Measurements from ENCODE around the gene PIEZO2.

DNA sequence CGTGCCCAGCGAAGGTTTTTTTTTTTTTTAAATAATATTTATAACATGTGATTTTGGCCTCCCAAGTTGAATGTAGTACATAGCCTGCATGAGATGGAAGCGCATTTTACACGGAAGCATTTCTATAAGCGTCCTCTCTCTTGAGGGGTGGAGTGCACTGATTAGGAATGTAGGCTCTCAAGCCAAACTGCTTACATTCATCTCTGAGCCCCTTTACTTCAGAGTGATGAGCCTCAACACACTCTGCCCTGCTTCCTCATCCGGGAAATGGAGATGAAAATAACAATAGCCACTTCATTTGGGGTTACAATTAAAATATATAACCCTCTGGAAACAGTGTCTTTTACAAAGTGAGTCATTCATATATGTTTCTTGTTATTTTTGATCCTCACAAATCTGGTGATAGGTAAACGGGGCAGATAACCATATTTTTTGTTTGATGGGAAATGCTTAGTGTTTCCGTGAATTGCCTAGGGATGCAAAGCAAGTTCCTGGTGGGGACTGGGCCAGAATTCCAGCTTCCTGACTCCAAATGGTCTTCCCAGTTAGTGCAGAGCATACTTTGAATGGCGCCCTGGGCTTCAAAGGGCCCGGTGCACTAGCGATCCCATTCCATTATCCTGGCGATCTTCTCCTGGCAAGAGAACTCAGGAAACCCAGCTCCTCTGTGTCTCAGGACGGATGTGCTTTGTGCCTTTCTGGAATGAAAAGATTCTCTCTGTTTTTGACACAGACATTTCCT, 124.3 kb downstream of the PIEZO2 start:
- TF ChIP-seq, protein P1, sequence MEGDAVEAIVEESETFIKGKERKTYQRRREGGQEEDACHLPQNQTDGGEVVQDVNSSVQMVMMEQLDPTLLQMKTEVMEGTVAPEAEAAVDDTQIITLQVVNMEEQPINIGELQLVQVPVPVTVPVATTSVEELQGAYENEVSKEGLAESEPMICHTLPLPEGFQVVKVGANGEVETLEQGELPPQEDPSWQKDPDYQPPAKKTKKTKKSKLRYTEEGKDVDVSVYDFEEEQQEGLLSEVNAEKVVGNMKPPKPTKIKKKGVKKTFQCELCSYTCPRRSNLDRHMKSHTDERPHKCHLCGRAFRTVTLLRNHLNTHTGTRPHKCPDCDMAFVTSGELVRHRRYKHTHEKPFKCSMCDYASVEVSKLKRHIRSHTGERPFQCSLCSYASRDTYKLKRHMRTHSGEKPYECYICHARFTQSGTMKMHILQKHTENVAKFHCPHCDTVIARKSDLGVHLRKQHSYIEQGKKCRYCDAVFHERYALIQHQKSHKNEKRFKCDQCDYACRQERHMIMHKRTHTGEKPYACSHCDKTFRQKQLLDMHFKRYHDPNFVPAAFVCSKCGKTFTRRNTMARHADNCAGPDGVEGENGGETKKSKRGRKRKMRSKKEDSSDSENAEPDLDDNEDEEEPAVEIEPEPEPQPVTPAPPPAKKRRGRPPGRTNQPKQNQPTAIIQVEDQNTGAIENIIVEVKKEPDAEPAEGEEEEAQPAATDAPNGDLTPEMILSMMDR (IDR thresholded peaks at IDR 0.05): no peak
- TF ChIP-seq POLR2A (IDR thresholded peaks at IDR 0.05) (no peak), EP300 (IDR thresholded peaks at IDR 0.05) (no peak)
